HCT116 (cell line): ENCODE measurements around the gene TXNDC17. TPM values are rescaled to one million over a fixed set of nuclear protein-coding genes. Genes with fewer than 3 reads are reported as not detected.

Experiments
- ATAC-seq: fragments of 200-7000 bp; cut with Tn5 transposase; 2 replicates; pipeline ENCODE4 v1.9.1; 2020; ENCODE audit warnings: mild to moderate bottlenecking, moderate library complexity
- BruUV-seq: library from RNA; stranded (reverse); fragments of 400-500 nt; replicated peaks from 2 replicates; lab custom pipeline; 2021; lab: Mats Ljungman, UMichigan
- CTCF ChIA-PET: fragments of 300-600 bp; sonication (Branson Sonifier 250); formaldehyde crosslinking; loops from one replicate; lab custom pipeline; 2021; ENCODE audit warnings: antibody characterized with exemption; lab: Charles Lee
- POLR2A ChIA-PET: fragments of 300-600, 350-600 bp; sonication (Branson Sonifier 250); formaldehyde crosslinking; loops from one replicate; lab custom pipeline; 2021; ENCODE audit warnings: antibody characterized with exemption; lab: Charles Lee
- RAD21 ChIA-PET, 2 experiments: fragments of 300-600 bp; sonication (Branson Sonifier 250); formaldehyde crosslinking; loops; one replicate each; lab custom pipeline; 2023; ENCODE audit warnings: low total read pairs in 2 of 2; ENCODE audit not compliant: uncharacterized antibody in 2 of 2, unreplicated experiment in 2 of 2, low non-redundant PET in 1 of 2; lab: Charles Lee
- DNase-seq: peaks from one replicate; pipeline ENCODE4 v3.0.0-alpha.2; 2010; ENCODE audit warnings: low read depth, low spot score
- H2AFZ ChIP-seq: fragments of 200-600 bp; shearing (Covaris generic), sonication (generic); 2 replicates; pipeline ENCODE4 v1.6.1; 2017; ENCODE audit warnings: low read depth, mixed run types, mixed read lengths, antibody characterized with exemption, low read length; ENCODE audit not compliant: poor library complexity, severe bottlenecking
- H3K27ac ChIP-seq: 2 replicates; pipeline ENCODE4 v1.5.1; 2012; ENCODE audit warnings: low read depth, low read length
- H3K27me3 ChIP-seq: fragments of 200-600 bp; sonication (generic); 2 replicates; pipeline ENCODE4 v1.6.1; 2016; ENCODE audit warnings: mixed run types, low read length, mixed read lengths; ENCODE audit not compliant: insufficient read depth
- H3K36me3 ChIP-seq, 2 experiments: fragments of 200-500 bp in 1 of 2; fragments of 200-600 bp in 1 of 2; sonication (Bioruptor generic) in 1 of 2; sonication (generic) in 1 of 2; 2 replicates each; pipeline versions ENCODE4 v1.5.1 to v1.6.1; 2014 to 2016; ENCODE audit warnings: low read length in 2 of 2, inconsistent platforms in 1 of 2, mixed read lengths in 1 of 2, mixed run types in 1 of 2; ENCODE audit not compliant: insufficient read depth in 2 of 2, control insufficient read depth in 1 of 2
- H3K4me1 ChIP-seq, 2 experiments: fragments of 200-600 bp in 1 of 2; sonication (generic) in 1 of 2; 2 replicates each; pipeline versions ENCODE4 v1.5.1 to v1.6.1; 2012 to 2017; ENCODE audit warnings: low read length in 2 of 2, inconsistent platforms in 1 of 2, mild to moderate bottlenecking in 1 of 2, mixed read lengths in 1 of 2, mixed run types in 1 of 2, moderate library complexity in 1 of 2; ENCODE audit not compliant: insufficient read depth in 2 of 2, control insufficient read depth in 1 of 2
- H3K4me2 ChIP-seq: fragments of 200-600 bp; sonication (generic); 2 replicates; pipeline ENCODE4 v1.6.1; 2017; ENCODE audit warnings: mixed run types, low read length, mixed read lengths
- H3K4me3 ChIP-seq, 2 experiments: fragments of 200-600 bp in 1 of 2; sonication (generic) in 1 of 2; replicated peaks in 1 of 2; 2 replicates each; pipeline ENCODE4 v1.5.1; 2011 to 2016; ENCODE audit warnings: low read length in 2 of 2, control low read depth in 1 of 2, low read depth in 1 of 2, mild to moderate bottlenecking in 1 of 2, mixed read lengths in 1 of 2, mixed run types in 1 of 2
- H3K79me2 ChIP-seq: fragments of 200-600 bp; sonication (generic); 2 replicates; pipeline ENCODE4 v1.6.1; 2017; ENCODE audit warnings: mild to moderate bottlenecking, mixed run types, low read length, moderate library complexity, mixed read lengths; ENCODE audit not compliant: insufficient read depth
- H3K9ac ChIP-seq: fragments of 200-600 bp; sonication (generic); 2 replicates; pipeline ENCODE4 v1.6.1; 2016; ENCODE audit warnings: low read length, mixed read lengths
- H3K9me2 ChIP-seq: fragments of 200-600 bp; sonication (generic), shearing (Covaris generic); 2 replicates; pipeline ENCODE4 v1.6.1; 2017; ENCODE audit warnings: mixed run types, mild to moderate bottlenecking, moderate library complexity; ENCODE audit not compliant: insufficient read depth
- H3K9me3 ChIP-seq, 2 experiments: fragments of 200-500 bp in 1 of 2; fragments of 200-600 bp in 1 of 2; sonication (Bioruptor generic) in 1 of 2; sonication (generic) in 1 of 2; 2 replicates each; pipeline ENCODE4 v1.6.1; 2014 to 2017; ENCODE audit warnings: low read length in 2 of 2, mixed read lengths in 2 of 2, inconsistent platforms in 1 of 2, low read depth in 1 of 2, mild to moderate bottlenecking in 1 of 2, mixed run types in 1 of 2, moderate library complexity in 1 of 2; ENCODE audit not compliant: control insufficient read depth in 1 of 2, insufficient read depth in 1 of 2
- H4K20me1 ChIP-seq: fragments of 200-600 bp; sonication (generic), shearing (Covaris generic); 2 replicates; pipeline ENCODE4 v1.6.1; 2017; ENCODE audit warnings: mixed run types, mild to moderate bottlenecking, moderate library complexity; ENCODE audit not compliant: insufficient read depth
- CEBPB ChIP-seq: IDR thresholded peaks from 2 replicates; pipeline ENCODE4 v1.6.1; 2012; ENCODE audit warnings: low read depth
- EGR1 ChIP-seq: IDR thresholded peaks from 2 replicates; pipeline ENCODE4 v1.6.1; 2012; ENCODE audit warnings: low read depth
- EZH2 ChIP-seq: fragments of 200-600 bp; sonication (generic); IDR thresholded peaks from 2 replicates; pipeline ENCODE4 v1.6.1; 2017; ENCODE audit warnings: antibody characterized with exemption, mixed run types
- EZH2phosphoT487 ChIP-seq: fragments of 200-600 bp; IDR thresholded peaks from 2 replicates; pipeline ENCODE4 v1.6.1; 2018; ENCODE audit warnings: antibody characterized with exemption, borderline replicate concordance
- FOSL1 ChIP-seq: IDR thresholded peaks from 2 replicates; pipeline ENCODE4 v1.6.1; 2012; ENCODE audit warnings: low read depth
- POLR2A ChIP-seq: IDR thresholded peaks from 2 replicates; pipeline ENCODE4 v1.7.0; 2011; ENCODE audit warnings: borderline replicate concordance; ENCODE audit not compliant: insufficient read depth, insufficient read length; ENCODE audit errors: extremely low read depth
- RAD21 ChIP-seq: IDR thresholded peaks from 2 replicates; pipeline ENCODE4 v1.6.1; 2012; ENCODE audit warnings: low read depth, mild to moderate bottlenecking
- SIN3A ChIP-seq: IDR thresholded peaks from 2 replicates; pipeline ENCODE4 v1.6.1; 2012; ENCODE audit warnings: low read depth
- SRF ChIP-seq: IDR thresholded peaks from 2 replicates; pipeline ENCODE4 v1.6.1; 2012; ENCODE audit warnings: low read depth
- ZFX ChIP-seq: fragments of 450-650 bp; IDR thresholded peaks from 2 replicates; pipeline ENCODE4 v1.6.1; 2017
- ZNF274 ChIP-seq: fragments of 200-500 bp; sonication (Bioruptor generic); IDR thresholded peaks from 2 replicates; pipeline ENCODE4 v1.6.1; 2014; ENCODE audit warnings: mild to moderate bottlenecking, low read depth, low read length, inconsistent platforms
- intact Hi-C: fragments of 100-400 bp; cut with micrococcal nuclease; formaldehyde crosslinking; loops from 2 replicates; pipeline ENCODE4 v1.10.0; 2022
- total RNA-seq: library from RNA; stranded (reverse); gene quantifications from one replicate; pipeline ENCODE4 v1.2.1, GENCODE V29; 2021; ENCODE audit not compliant: unreplicated experiment
- TF ChIP-seq, protein P1 (sequence below): IDR thresholded peaks from 2 replicates; pipeline ENCODE4 v1.6.1; 2011; ENCODE audit warnings: mild to moderate bottlenecking, low read length, moderate library complexity; ENCODE audit not compliant: insufficient replicate concordance; ENCODE audit errors: extremely low read depth
- TF ChIP-seq, protein P2 (sequence below): IDR thresholded peaks from 2 replicates; pipeline ENCODE4 v1.6.1; 2012; ENCODE audit warnings: low read depth
- TF ChIP-seq, protein P3 (sequence below): IDR thresholded peaks from 2 replicates; pipeline ENCODE4 v1.6.1; 2012

Gene TXNDC17
- total RNA-seq, 1 experiment from 2014 or later: 121 TPM

DNA sequence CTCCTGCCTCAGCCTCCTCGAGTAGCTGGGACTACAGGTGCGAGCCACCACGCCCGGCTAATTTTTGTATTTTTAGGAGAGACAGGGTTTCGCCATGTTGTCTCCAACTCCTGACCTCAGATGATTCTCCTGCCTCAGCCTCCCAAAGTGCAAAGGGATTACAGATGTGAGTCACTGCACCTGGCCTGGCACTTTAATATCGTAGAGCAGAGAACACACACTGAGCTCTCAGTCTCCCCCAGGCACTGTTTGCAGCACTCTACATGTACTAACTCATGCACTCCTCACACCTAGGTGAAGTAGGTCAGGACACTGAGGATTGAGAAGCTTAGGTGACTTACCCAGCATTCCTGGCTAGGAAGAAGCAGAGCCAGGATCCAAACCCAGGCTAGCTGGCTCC is 25.7 kb downstream of the TXNDC17 start:
- POLR2A ChIA-PET: interaction anchor here (0.6 to 1.4 kb wide), 2 partner anchors 177 to 353 kb away, joined by 5 to 6 read pairs; no protein-coding TSS in a partner anchor
- H3K79me2 ChIP-seq: no peaks in the 10 kb centered on the region
- DNase-seq (no peak), ATAC-seq (no peak)
- no peak overlapping the region for H3K9ac ChIP-seq
- no peaks in the 10 kb centered on the region for H4K20me1 ChIP-seq
- no peak for TF ChIP-seq ZFX
- no peak for TF ChIP-seq RAD21
- no peak for TF ChIP-seq POLR2A
- TF ChIP-seq EZH2: no peak
- TF ChIP-seq EGR1: no peak
- no peak for TF ChIP-seq EZH2phosphoT487
- TF ChIP-seq, all 23 proteins: peak for 0
- Histone ChIP-seq H3K4me2 (no peak overlapping the region), H3K36me3 (no peaks in the 10 kb centered on the region), H3K4me3 (no peak overlapping the region), H3K9me2 (no peaks in the 10 kb centered on the region), H3K27ac (no peak overlapping the region), H3K4me1 (peaks cover 19 to 46% of the 10 kb centered on the region in 2 experiments), H3K9me3 (no peaks in the 10 kb centered on the region), H2AFZ (peak overlapping the region; percentile 20), H3K27me3 (no peaks in the 10 kb centered on the region)
- BruUV-seq: no TSS peak
- CTCF ChIA-PET: interaction anchor here (0.5 to 3.8 kb wide), 12 partner anchors 12 to 356 kb away, joined by 3 to 34 read pairs (median 4); partner anchors contain the start of genes BCL6B and RNASEK
- intact Hi-C loops: loop anchor here (1.0 to 2.0 kb wide), 3 partner anchors 177 to 335 kb away; no protein-coding TSS in a partner anchor
- RAD21 ChIA-PET: interaction anchor here in 1 of 2 experiments (1.2 to 1.6 kb wide), 2 partner anchors 35 to 338 kb away, joined by 4 read pairs; no protein-coding TSS in a partner anchor

DNA sequence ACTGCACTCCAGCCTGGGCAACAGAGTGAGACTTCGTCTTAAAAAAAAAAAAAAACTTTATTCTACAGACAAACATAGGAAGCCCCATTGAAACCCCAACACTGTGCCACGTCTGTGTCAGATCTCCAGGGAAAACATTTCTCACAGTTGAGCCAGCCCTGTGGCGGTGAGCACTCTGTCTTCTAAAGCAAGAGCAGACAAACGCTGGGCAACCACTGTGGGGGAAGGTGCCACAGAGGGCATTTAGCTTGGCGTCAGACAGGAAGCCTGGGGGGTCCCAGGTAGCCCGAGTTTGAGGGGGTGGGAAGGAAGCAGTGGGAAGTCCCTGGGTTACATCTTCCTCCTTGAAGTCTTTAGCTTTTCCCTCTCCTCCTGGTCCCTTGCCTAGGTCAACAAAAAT is 26.7 kb downstream of the TXNDC17 start:
- RAD21 ChIA-PET: interaction anchor here (0.6 to 0.7 kb wide), 2 partner anchors 314 to 367 kb away, joined by 3 to 7 read pairs; no protein-coding TSS in a partner anchor
- Histone ChIP-seq H3K27ac (no peak overlapping the region), H4K20me1 (no peaks in the 10 kb centered on the region), H3K4me1 (peaks cover 19 to 47% of the 10 kb centered on the region in 2 experiments), H3K9me2 (no peaks in the 10 kb centered on the region), H3K36me3 (no peaks in the 10 kb centered on the region), H3K9ac (no peak overlapping the region), H2AFZ (no peak overlapping the region), H3K4me2 (no peak overlapping the region), H3K27me3 (no peaks in the 10 kb centered on the region), H3K4me3 (no peak overlapping the region), H3K79me2 (no peaks in the 10 kb centered on the region), H3K9me3 (no peaks in the 10 kb centered on the region)
- intact Hi-C loops: loop anchor here (2.0 kb wide), 1 partner anchor 243 kb away; no protein-coding TSS in a partner anchor
- CTCF ChIA-PET: interaction anchor here (1.4 to 3.8 kb wide), 4 partner anchors 176 to 346 kb away, joined by 3 to 34 read pairs (median 12); partner anchors contain the start of gene RNASEK
- DNase-seq: no peak
- no TSS peak for BruUV-seq
- no peak for ATAC-seq
- POLR2A ChIA-PET: no interaction called here
- no peak for TF ChIP-seq CEBPB
- no peak for TF ChIP-seq ZNF274
- no peak for TF ChIP-seq EGR1
- TF ChIP-seq, protein P1, sequence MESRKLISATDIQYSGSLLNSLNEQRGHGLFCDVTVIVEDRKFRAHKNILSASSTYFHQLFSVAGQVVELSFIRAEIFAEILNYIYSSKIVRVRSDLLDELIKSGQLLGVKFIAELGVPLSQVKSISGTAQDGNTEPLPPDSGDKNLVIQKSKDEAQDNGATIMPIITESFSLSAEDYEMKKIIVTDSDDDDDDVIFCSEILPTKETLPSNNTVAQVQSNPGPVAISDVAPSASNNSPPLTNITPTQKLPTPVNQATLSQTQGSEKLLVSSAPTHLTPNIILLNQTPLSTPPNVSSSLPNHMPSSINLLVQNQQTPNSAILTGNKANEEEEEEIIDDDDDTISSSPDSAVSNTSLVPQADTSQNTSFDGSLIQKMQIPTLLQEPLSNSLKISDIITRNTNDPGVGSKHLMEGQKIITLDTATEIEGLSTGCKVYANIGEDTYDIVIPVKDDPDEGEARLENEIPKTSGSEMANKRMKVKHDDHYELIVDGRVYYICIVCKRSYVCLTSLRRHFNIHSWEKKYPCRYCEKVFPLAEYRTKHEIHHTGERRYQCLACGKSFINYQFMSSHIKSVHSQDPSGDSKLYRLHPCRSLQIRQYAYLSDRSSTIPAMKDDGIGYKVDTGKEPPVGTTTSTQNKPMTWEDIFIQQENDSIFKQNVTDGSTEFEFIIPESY: no peak
- no peak for TF ChIP-seq RAD21
- no peak for TF ChIP-seq SRF
- TF ChIP-seq FOSL1: no peak
- TF ChIP-seq SIN3A: no peak
- TF ChIP-seq, protein P2, sequence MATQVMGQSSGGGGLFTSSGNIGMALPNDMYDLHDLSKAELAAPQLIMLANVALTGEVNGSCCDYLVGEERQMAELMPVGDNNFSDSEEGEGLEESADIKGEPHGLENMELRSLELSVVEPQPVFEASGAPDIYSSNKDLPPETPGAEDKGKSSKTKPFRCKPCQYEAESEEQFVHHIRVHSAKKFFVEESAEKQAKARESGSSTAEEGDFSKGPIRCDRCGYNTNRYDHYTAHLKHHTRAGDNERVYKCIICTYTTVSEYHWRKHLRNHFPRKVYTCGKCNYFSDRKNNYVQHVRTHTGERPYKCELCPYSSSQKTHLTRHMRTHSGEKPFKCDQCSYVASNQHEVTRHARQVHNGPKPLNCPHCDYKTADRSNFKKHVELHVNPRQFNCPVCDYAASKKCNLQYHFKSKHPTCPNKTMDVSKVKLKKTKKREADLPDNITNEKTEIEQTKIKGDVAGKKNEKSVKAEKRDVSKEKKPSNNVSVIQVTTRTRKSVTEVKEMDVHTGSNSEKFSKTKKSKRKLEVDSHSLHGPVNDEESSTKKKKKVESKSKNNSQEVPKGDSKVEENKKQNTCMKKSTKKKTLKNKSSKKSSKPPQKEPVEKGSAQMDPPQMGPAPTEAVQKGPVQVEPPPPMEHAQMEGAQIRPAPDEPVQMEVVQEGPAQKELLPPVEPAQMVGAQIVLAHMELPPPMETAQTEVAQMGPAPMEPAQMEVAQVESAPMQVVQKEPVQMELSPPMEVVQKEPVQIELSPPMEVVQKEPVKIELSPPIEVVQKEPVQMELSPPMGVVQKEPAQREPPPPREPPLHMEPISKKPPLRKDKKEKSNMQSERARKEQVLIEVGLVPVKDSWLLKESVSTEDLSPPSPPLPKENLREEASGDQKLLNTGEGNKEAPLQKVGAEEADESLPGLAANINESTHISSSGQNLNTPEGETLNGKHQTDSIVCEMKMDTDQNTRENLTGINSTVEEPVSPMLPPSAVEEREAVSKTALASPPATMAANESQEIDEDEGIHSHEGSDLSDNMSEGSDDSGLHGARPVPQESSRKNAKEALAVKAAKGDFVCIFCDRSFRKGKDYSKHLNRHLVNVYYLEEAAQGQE: no peak
- TF ChIP-seq, protein P3, sequence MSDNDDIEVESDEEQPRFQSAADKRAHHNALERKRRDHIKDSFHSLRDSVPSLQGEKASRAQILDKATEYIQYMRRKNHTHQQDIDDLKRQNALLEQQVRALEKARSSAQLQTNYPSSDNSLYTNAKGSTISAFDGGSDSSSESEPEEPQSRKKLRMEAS: no peak
